NCI-H2081 (cell line): ENCODE data around the gene GID8.
A peak's percentile ranks its signal among the peaks of the same experiment; 100 is the strongest.

Experiments
- DNase-seq, 2 experiments: peaks; one replicate each; lab custom pipeline; 2025; lab: John Stamatoyannopoulos, UW

Gene GID8

GRCh38 chr20:62943396-62943795, 5.4 kb downstream of the GID8 start:
- no peak for DNase-seq

GRCh38 chr20:62944184-62944583, 6.2 kb downstream of the GID8 start:
- DNase-seq: no peak

- DNase-seq: no peak
Measured at GRCh38 chr20:62944746-62945145, 6.8 kb downstream of the GID8 start.

GRCh38 chr20:62945771-62946339, 7.9 kb downstream of the GID8 start:
- DNase-seq: no peak

GRCh38 chr20:62946918-62947317, 9.0 kb downstream of the GID8 start:
- no peak for DNase-seq

GRCh38 chr20:62947532-62948300, 9.8 kb downstream of the GID8 start:
- no peak for DNase-seq

- no peak for DNase-seq
Measured at GRCh38 chr20:62949153-62949821, 11.3 kb downstream of the GID8 start.

GRCh38 chr20:62949962-62950361, 12.0 kb downstream of the GID8 start:
- no peak for DNase-seq

- no peak for DNase-seq
Measured at GRCh38 chr20:62950741-62951140, 12.8 kb downstream of the GID8 start.

GRCh38 chr20:62951143-62951895, 13.4 kb downstream of the GID8 start:
- DNase-seq: no peak

GRCh38 chr20:62951896-62952372, 14.0 kb downstream of the GID8 start:
- DNase-seq: no peak

- no peak for DNase-seq
Measured at GRCh38 chr20:62952373-62952967, 14.5 kb downstream of the GID8 start, which contains the start of gene SLC17A9. TSS of gene SLC17A9 (plus strand) at chr20:62952709. CDS start at chr20:62952831, 122 bp downstream.

- no peak for DNase-seq
Measured at GRCh38 chr20:62952968-62953838, 15.3 kb downstream of the GID8 start.

- DNase-seq: peak; percentile 65 to 69
Measured at GRCh38 chr20:62953839-62954703, 16.1 kb downstream of the GID8 start.

- DNase-seq: no peak
Measured at GRCh38 chr20:62955519-62956386, 17.8 kb downstream of the GID8 start.

GRCh38 chr20:62956387-62957135, 18.6 kb downstream of the GID8 start:
- no peak for DNase-seq

- no peak for DNase-seq
Measured at GRCh38 chr20:62957136-62958117, 19.5 kb downstream of the GID8 start.
